MCF 10A (cell line): Measurements from ENCODE around the gene TLK1. TPM values are rescaled to one million over a fixed set of nuclear protein-coding genes. Genes with fewer than 3 reads are reported as not detected.

Experiments used
- BruUV-seq: library from RNA; stranded (reverse); fragments of 400-500 nt; replicated peaks from 2 replicates; lab custom pipeline; 2021; lab: Mats Ljungman, UMichigan
- CTCF ChIA-PET: fragments of 300-600 bp; sonication (Branson Sonifier 250); formaldehyde crosslinking; extraction: SDS; loops from one replicate; lab custom pipeline; 2021; ENCODE audit warnings: antibody characterized with exemption, inconsistent platforms; lab: Yijun Ruan, JAX
- POLR2A ChIA-PET: fragments of 300-600, 350-650 bp; sonication (Branson Sonifier 250); formaldehyde crosslinking; extraction: SDS; loops from one replicate; lab custom pipeline; 2020; ENCODE audit warnings: antibody characterized with exemption, inconsistent platforms; lab: Yijun Ruan, JAX
- DNase-seq: peaks from one replicate; pipeline ENCODE4 v3.0.0-alpha.2; 2018; ENCODE audit not compliant: unreplicated experiment
- H3K27ac Mint-ChIP-seq: one replicate; pipeline ENCODE4 v1.8.0; 2022; ENCODE audit warnings: mild to moderate bottlenecking, low read depth, mixed read lengths; ENCODE audit not compliant: unreplicated experiment
- H3K27me3 Mint-ChIP-seq: one replicate; pipeline ENCODE4 v1.8.0; 2022; ENCODE audit warnings: mixed read lengths; ENCODE audit not compliant: insufficient read depth, unreplicated experiment
- H3K36me3 Mint-ChIP-seq: one replicate; pipeline ENCODE4 v1.8.0; 2022; ENCODE audit warnings: mild to moderate bottlenecking, moderate library complexity, mixed read lengths; ENCODE audit not compliant: insufficient read depth, unreplicated experiment
- H3K4me1 Mint-ChIP-seq: one replicate; pipeline ENCODE4 v1.8.0; 2022; ENCODE audit warnings: mixed read lengths; ENCODE audit not compliant: insufficient read depth, unreplicated experiment
- H3K4me3 Mint-ChIP-seq: one replicate; pipeline ENCODE4 v1.8.0; 2022; ENCODE audit warnings: mild to moderate bottlenecking, moderate library complexity, mixed read lengths; ENCODE audit not compliant: unreplicated experiment
- H3K9me3 Mint-ChIP-seq: one replicate; pipeline ENCODE4 v1.8.0; 2022; ENCODE audit warnings: mixed read lengths; ENCODE audit not compliant: unreplicated experiment
- CTCF ChIP-seq: fragments of 200-600 bp; IDR thresholded peaks from one replicate; pipeline ENCODE4 v1.8.0; 2022; ENCODE audit warnings: antibody characterized with exemption, mild to moderate bottlenecking; ENCODE audit not compliant: unreplicated experiment
- intact Hi-C: fragments of 100-400 bp; cut with micrococcal nuclease; formaldehyde crosslinking; loops from 2 replicates; pipeline ENCODE4 v1.14.1; 2022
- total RNA-seq: library from RNA; stranded (reverse); gene quantifications from 2 replicates; pipeline ENCODE4 v1.2.3, GENCODE V29; 2022

TLK1 gene
- total RNA-seq, 1 experiment from 2014 or later, result 60.6 TPM

GRCh38 chr2:171018522-171018921 is 142.2 kb downstream of the TLK1 start:
- BruUV-seq, result no TSS peak
- Mint-ChIP-seq H3K9me3 (no peaks in the 10 kb centered on the region), H3K36me3 (peaks cover 42% of the 10 kb centered on the region), H3K4me3 (no peak overlapping the region), H3K4me1 (peaks cover 13% of the 10 kb centered on the region), H3K27ac (no peak overlapping the region), H3K27me3 (no peaks in the 10 kb centered on the region)
- intact Hi-C loops, result no loop called here
- CTCF ChIA-PET, result no interaction called here
- POLR2A ChIA-PET, result no interaction called here
- no peak for DNase-seq
- TF ChIP-seq CTCF, result no peak

- Mint-ChIP-seq H3K9me3 (no peaks in the 10 kb centered on the region), H3K4me1 (peaks cover 3% of the 10 kb centered on the region), H3K27me3 (no peaks in the 10 kb centered on the region), H3K4me3 (no peak overlapping the region), H3K27ac (no peak overlapping the region), H3K36me3 (peaks cover 41% of the 10 kb centered on the region)
- intact Hi-C loops, result no loop called here
- ChIA-PET POLR2A (interaction anchor here (0.7 kb wide), 1 partner anchor 12 kb away, joined by 3 read pairs; no protein-coding TSS in a partner anchor), CTCF (interaction anchor here (0.5 to 0.8 kb wide), 3 partner anchors 70 to 599 kb away, joined by 3 to 6 read pairs (median 3); no protein-coding TSS in a partner anchor)
- BruUV-seq, result no TSS peak
- no peak for DNase-seq
- TF ChIP-seq CTCF, result no peak
These were observed 144.6 kb downstream of the TLK1 start for GRCh38 chr2:171016125-171016524.

- peaks cover 56% of the 10 kb centered on the region for H3K36me3 Mint-ChIP-seq
- no peak for DNase-seq
- no peaks in the 10 kb centered on the region for H3K4me1 Mint-ChIP-seq
- no peak for TF ChIP-seq CTCF
- no peaks in the 10 kb centered on the region for H3K27me3 Mint-ChIP-seq
- H3K4me3 Mint-ChIP-seq, result no peak overlapping the region
- intact Hi-C loops, result no loop called here
- BruUV-seq, result no TSS peak
- ChIA-PET CTCF (interaction anchor here (0.6 to 0.7 kb wide), 3 partner anchors 39 to 381 kb away, joined by 3 to 8 read pairs (median 5); no protein-coding TSS in a partner anchor), POLR2A (interaction anchor here (0.5 to 0.9 kb wide), 3 partner anchors 11 to 45 kb away, joined by 3 read pairs; no protein-coding TSS in a partner anchor)
- no peak overlapping the region for H3K27ac Mint-ChIP-seq
- no peaks in the 10 kb centered on the region for H3K9me3 Mint-ChIP-seq
These were observed 146.8 kb downstream of the TLK1 start for GRCh38 chr2:171013851-171014250.

- no TSS peak for BruUV-seq
- peaks cover 74% of the 10 kb centered on the region for H3K36me3 Mint-ChIP-seq
- H3K4me3 Mint-ChIP-seq, result no peak overlapping the region
- POLR2A ChIA-PET, result interaction anchor here (0.6 to 1.0 kb wide), 3 partner anchors 148 to 844 kb away, joined by 3 read pairs; no protein-coding TSS in a partner anchor
- H3K4me1 Mint-ChIP-seq, result no peaks in the 10 kb centered on the region
- no peak overlapping the region for H3K27ac Mint-ChIP-seq
- no peaks in the 10 kb centered on the region for H3K9me3 Mint-ChIP-seq
- no peak for TF ChIP-seq CTCF
- H3K27me3 Mint-ChIP-seq, result no peaks in the 10 kb centered on the region
- no peak for DNase-seq
- intact Hi-C loops, result no loop called here
- CTCF ChIA-PET, result interaction anchor here (0.7 to 0.9 kb wide), 2 partner anchors 106 to 150 kb away, joined by 3 read pairs; no protein-coding TSS in a partner anchor
These were observed 151.3 kb downstream of the TLK1 start for GRCh38 chr2:171009386-171009785.
